Renal cortex interstitium (tissue), 11 donors: ENCODE data around the gene CLK2. TPM values are rescaled to one million over a fixed set of nuclear protein-coding genes. Genes with fewer than 3 reads are reported as not detected.

Source experiments
- DNase-seq, 11 donors: peaks; one replicate each; pipeline ENCODE4 v3.0.0-alpha.2; 2013; ENCODE audit warnings: low read depth in 9 of 11, low spot score in 4 of 11; ENCODE audit errors: extremely low read depth in 1 of 11
- polyA plus RNA-seq, 3 donors: library from polyadenylated mRNA; unstranded; fragments of 120-200 nt; gene quantifications; one replicate each; pipeline ENCODE4 v1.2.1, GENCODE V29; 2013; ENCODE audit not compliant: insufficient read length in 3 of 3

The CLK2 gene
- polyA plus RNA-seq, 3 donors = 78.3 to 96.6 (median 82.5) TPM

GRCh38 chr1:155277902-155278688 is 4.8 kb upstream of the CLK2 start:
- peak in 8 of 11 donors; percentile 57 to 80 (median 64) for DNase-seq

GRCh38 chr1:155277070-155277901 is 4.0 kb upstream of the CLK2 start, which contains the start of gene HCN3:
Gene HCN3, plus strand, starts transcription at chr1:155277463. Its CDS starts 128 bp downstream, at chr1:155277591.
- DNase-seq = peak; percentile 88 to 98 (median 96)

GRCh38 chr1:155272466-155273342 is 600 bp downstream of the CLK2 start:
- DNase-seq = peak in 2 of 11 donors; percentile 37 to 49

- no peak for DNase-seq
These were observed 3.9 kb downstream of the CLK2 start for GRCh38 chr1:155269381-155269780.

GRCh38 chr1:155268630-155269029 is 4.7 kb downstream of the CLK2 start:
- DNase-seq = no peak

DNA sequence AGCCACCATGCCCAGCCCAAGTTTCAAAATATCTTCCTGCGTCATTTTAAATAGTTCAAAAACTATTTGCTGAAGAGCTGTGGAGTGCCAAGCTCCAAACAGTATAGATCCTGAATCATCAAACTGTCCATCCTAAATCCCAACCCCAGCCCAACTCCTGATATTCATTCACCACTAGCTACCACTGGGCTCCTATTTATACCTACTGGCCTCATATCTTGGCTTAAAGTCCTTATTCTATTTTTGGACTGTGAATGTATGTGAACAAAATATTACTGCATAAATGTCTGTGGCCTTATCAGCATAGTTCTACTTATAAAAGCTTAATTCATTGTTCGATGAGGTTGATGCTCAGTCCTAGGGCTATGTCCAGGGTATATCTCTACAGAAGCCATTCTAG is 5.9 kb downstream of the CLK2 start:
- DNase-seq = no peak

GRCh38 chr1:155266553-155266952 is 6.8 kb downstream of the CLK2 start:
- no peak for DNase-seq

DNA sequence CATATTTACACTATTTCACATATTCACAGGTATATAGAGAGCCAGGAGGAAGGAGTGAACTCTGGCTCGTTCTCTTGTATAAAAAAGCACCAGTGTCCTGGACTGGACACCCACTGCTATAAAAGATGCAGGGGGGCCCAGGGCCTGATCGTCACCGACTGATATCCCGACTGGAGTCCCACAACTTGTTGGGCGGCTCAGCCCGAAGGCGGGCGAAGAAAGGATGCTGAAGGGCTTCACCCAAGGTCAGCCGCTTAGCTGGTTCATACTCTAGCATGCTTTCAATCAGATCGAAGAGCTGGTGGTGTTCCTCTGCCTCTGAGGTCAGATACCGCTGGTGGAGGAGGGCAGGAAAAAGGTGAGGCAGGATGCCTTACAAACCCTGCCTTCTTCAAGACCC is 10.2 kb downstream of the CLK2 start:
- no peak for DNase-seq

DNA sequence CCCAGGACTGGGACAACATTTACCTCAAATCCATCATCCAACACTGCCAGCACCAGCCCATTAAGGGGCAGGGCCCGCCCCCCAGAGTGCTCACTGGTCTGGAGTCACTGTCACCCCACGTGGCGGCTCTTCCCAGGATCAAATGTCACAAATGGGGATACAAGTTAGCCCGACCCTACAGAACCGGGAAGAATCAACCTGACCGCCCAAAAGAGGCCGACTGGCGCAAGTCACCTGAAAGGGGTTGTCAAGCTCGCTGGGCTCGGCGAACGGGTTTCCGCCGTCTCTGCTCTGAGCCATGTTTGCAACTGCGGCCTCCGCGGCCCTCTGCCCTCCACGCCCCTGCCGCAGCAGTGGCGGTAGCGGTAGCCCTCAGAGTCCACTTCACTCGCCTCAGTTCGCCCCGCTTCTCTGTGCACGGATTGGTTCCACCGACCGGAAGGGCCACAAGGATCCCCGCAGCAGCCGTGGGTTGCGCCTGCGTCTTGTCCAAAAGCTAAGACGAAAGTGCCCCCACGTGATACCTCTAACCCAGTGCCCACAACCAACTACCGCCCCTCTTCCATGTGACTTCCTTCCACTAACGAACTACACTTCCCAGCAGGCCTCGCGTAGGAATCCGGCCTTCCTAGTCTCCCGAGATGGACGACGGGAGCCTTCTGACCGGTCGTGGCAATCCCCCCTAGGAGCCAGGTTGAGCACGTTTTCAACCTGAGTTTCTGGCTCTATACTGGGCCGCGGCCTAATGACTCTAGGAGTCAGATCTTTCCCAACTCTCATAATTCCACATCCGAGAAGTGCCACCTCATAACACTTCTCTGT is 11.2 kb downstream of the CLK2 start, which contains the start of gene SCAMP3:
Gene SCAMP3, minus strand, starts transcription at position 509 of the 822 bp plus-strand sequence. Its CDS starts 209 bp downstream, at position 300.
- peak in 10 of 11 donors; percentile 89 to 99 (median 95) for DNase-seq

- peak in 1 of 11 donors; percentile 11 for DNase-seq
These were observed 11.8 kb downstream of the CLK2 start for GRCh38 chr1:155261493-155261851.

GRCh38 chr1:155260276-155260675 is 13.0 kb downstream of the CLK2 start:
- DNase-seq = no peak

GRCh38 chr1:155256058-155256852 is 17.0 kb downstream of the CLK2 start:
- no peak for DNase-seq

DNA sequence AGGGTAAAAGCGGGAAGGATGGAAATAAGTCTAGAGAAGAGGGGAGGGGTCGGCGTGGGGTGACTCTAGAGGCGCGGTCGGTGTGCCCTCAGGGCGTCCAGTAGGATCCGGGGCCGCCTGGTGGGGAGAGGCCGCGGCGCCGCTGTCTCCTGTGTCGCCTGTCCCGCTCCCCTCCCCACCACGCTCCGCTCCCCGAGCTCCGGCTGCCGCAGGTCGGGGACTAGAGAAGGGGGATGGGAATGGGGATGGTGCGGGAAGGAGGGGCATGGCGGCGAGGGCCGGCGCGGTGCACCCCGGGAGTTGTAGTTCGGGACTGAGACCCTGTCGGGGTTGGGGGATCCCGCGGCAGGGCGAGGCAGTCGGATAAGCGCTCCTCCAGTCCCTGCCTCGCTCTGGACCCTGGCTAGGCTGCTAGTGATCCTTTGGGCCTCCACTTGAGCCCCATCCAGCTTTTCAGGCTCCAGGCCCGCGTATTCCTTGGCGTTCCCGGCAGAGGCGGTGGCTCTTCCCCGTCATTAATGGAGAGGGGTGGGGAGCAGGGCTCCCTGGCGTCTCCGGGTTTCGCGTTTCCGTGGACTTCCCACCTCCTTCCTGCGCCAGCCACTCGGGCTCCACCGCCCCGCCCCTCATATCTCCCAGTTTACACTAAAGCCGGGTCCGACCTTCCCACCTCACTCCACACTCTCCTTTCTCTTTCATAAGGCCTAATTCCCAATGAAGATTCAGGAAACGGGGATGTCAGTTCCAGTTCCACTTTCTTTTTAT is 17.9 kb downstream of the CLK2 start, which contains the start of gene ENTREP3:
Gene ENTREP3, minus strand, starts transcription at position 241 of the 765 bp plus-strand sequence. CDS start 606 bp downstream, outside the sequence.
- peak in 8 of 11 donors; percentile 73 to 88 (median 84) for DNase-seq

GRCh38 chr1:155254714-155255242 is 18.5 kb downstream of the CLK2 start:
- no peak for DNase-seq

DNA sequence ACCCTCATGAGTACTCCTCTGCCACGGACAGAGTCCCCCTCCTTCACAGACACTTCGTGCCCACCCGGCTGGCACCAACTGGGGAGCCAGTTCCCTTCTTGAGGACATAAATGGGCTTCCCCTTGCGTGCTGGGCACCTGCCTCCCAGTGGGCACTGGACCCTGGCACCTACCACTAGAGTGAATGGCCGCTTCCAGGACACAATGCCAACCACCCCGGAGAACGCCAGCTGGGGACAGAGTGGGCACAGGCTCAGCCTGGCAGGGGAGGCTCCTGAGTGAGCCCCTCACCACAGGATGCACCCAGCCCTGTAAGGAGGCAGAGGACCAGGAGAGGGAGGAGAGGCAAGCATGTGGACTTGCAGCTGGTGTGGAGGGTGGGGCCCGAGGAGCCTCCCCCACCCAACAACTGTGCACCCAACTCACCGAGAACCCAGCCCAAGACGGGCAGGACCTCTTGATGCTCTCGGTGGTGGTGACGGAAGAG is 19.0 kb downstream of the CLK2 start:
- DNase-seq = no peak

DNA sequence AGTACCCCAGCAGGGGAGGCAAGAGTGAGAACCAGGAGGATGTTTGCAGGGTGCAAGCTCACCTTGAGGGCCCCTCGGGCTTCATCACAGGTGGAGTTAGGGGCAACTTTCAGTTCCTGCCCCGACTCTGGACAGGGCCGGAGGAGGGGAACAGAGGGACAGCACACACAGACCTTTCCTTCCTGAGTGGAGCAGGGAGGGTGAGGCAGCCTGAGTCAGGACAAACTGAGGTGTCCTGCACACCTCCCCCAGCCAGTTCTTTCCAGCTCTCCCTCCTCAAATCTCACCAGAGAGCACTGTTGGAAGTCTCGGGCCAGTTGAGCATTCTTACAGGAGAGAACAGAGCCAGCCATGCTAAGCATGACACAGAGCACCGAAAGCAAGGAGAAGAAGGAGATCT is 19.5 kb downstream of the CLK2 start:
- DNase-seq = no peak
